ENCODE data around the gene WIZ. TPM values are rescaled to one million over a fixed set of nuclear protein-coding genes. Genes with fewer than 3 reads are reported as not detected.
"Not testable (repeated sequence)": the region's sequence is repeated elsewhere in the genome, so short reads cannot be mapped to it uniquely, and the experiment has no call there.

The WIZ gene
- total RNA-seq, 4 donors from 2014 or later = 39.1 to 44.9 (median 41.0) TPM

- no peaks in the 10 kb centered on the region for H3K9me3 ChIP-seq
- H3K4me1 ChIP-seq = peaks cover 3% of the 10 kb centered on the region
- H3K4me3 ChIP-seq = no peak overlapping the region
- H3K27me3 ChIP-seq = no peaks in the 10 kb centered on the region
- peaks cover 79% of the 10 kb centered on the region for H3K36me3 ChIP-seq
- no peak overlapping the region for H3K27ac ChIP-seq
- TF ChIP-seq EP300 (IDR thresholded peaks at IDR 0.05) = no peak
- TF ChIP-seq POLR2A (IDR thresholded peaks at IDR 0.05) = no peak
- TF ChIP-seq POLR2AphosphoS5 (IDR thresholded peaks at IDR 0.05) = no peak
- TF ChIP-seq CTCF (IDR thresholded peaks at IDR 0.05) = no peak
- WGBS = 84% methylated on average over 4 of the region's 6 CpGs
- no peak for DNase-seq (ENCODE audit: low spot score in 2 of 2)
These were observed 52.5 kb downstream of the WIZ start for GRCh38 chr19:15397236-15397635.

GRCh38 chr19:15396436-15396835 is 53.3 kb downstream of the WIZ start:
- no peak for DNase-seq (ENCODE audit: low spot score in 2 of 2)
- WGBS = 98% methylated on average over 3 of the region's 3 CpGs
- H3K36me3 ChIP-seq = peaks cover 79% of the 10 kb centered on the region

GRCh38 chr19:15395251-15395650 is 54.5 kb downstream of the WIZ start:
- not testable (repeated sequence) for H3K4me1 ChIP-seq; H3K27me3 ChIP-seq; H3K4me3 ChIP-seq; DNase-seq (ENCODE audit: low spot score in 2 of 2); H3K27ac ChIP-seq; H3K9me3 ChIP-seq
- 93% methylated on average over 17 of the region's 17 CpGs for WGBS
- H3K36me3 ChIP-seq = peaks cover 72% of the 10 kb centered on the region

More at GRCh38 chr19:15396436-15396835, 53.3 kb downstream of the WIZ start:
- Histone ChIP-seq H3K27me3 (no peaks in the 10 kb centered on the region), H3K4me3 (no peak overlapping the region), H3K4me1 (peaks cover 3% of the 10 kb centered on the region), H3K27ac (no peak overlapping the region), H3K9me3 (no peaks in the 10 kb centered on the region)
- TF ChIP-seq CTCF (IDR thresholded peaks at IDR 0.05) = no peak

GRCh38 chr19:15394426-15394825 is 55.3 kb downstream of the WIZ start:
- no peak for DNase-seq (ENCODE audit: low spot score in 2 of 2)
- H3K9me3 ChIP-seq = no peaks in the 10 kb centered on the region
- no peaks in the 10 kb centered on the region for H3K27me3 ChIP-seq
- WGBS = 90% methylated on average over 5 of the region's 5 CpGs
- H3K4me3 ChIP-seq = no peak overlapping the region
- H3K4me1 ChIP-seq = peaks cover 3% of the 10 kb centered on the region
- peaks cover 64% of the 10 kb centered on the region for H3K36me3 ChIP-seq
- TF ChIP-seq CTCF (IDR thresholded peaks at IDR 0.05) (no peak), POLR2AphosphoS5 (IDR thresholded peaks at IDR 0.05) (no peak), EP300 (IDR thresholded peaks at IDR 0.05) (no peak), POLR2A (IDR thresholded peaks at IDR 0.05) (no peak)
- no peak overlapping the region for H3K27ac ChIP-seq

GRCh38 chr19:15393963-15394362 is 55.8 kb downstream of the WIZ start:
- no peaks in the 10 kb centered on the region for H3K9me3 ChIP-seq
- peaks cover 60% of the 10 kb centered on the region for H3K36me3 ChIP-seq
- TF ChIP-seq EP300 (IDR thresholded peaks at IDR 0.05) (no peak), POLR2A (IDR thresholded peaks at IDR 0.05) (no peak), CTCF (IDR thresholded peaks at IDR 0.05) (no peak), POLR2AphosphoS5 (IDR thresholded peaks at IDR 0.05) (no peak)
- H3K4me3 ChIP-seq = no peak overlapping the region
- DNase-seq (ENCODE audit: low spot score in 2 of 2) = no peak
- H3K27me3 ChIP-seq = no peaks in the 10 kb centered on the region
- peaks cover 3% of the 10 kb centered on the region for H3K4me1 ChIP-seq
- H3K27ac ChIP-seq = no peak overlapping the region

GRCh38 chr19:15390814-15391213 is 58.9 kb downstream of the WIZ start:
- WGBS = 83% methylated on average over 2 of the region's 2 CpGs

More at GRCh38 chr19:15390814-15391213, 58.9 kb downstream of the WIZ start:
- TF ChIP-seq POLR2A (IDR thresholded peaks at IDR 0.05) (no peak), EP300 (IDR thresholded peaks at IDR 0.05) (no peak), POLR2AphosphoS5 (IDR thresholded peaks at IDR 0.05) (no peak), CTCF (IDR thresholded peaks at IDR 0.05) (no peak)
- H3K4me3 ChIP-seq = no peak overlapping the region
- no peak overlapping the region for H3K27ac ChIP-seq
- H3K4me1 ChIP-seq = peaks cover 3% of the 10 kb centered on the region
- DNase-seq (ENCODE audit: low spot score in 2 of 2) = no peak
- H3K27me3 ChIP-seq = no peaks in the 10 kb centered on the region
- H3K9me3 ChIP-seq = no peaks in the 10 kb centered on the region
- H3K36me3 ChIP-seq = peaks cover 29% of the 10 kb centered on the region

Measured in suprapubic skin (tissue), 4 donors.